T-helper 1 cell treated with Interleukin-12 subunit alpha and Interleukin-12 subunit beta and Interleukin-4 antibody, amounts not matched to agents 30 ng/mL and 1 ng/mL, for 36 hours (primary cell): ENCODE measurements around the gene PDZK1IP1. TPM values are rescaled to one million over a fixed set of nuclear protein-coding genes. Genes with fewer than 3 reads are reported as not detected.
"Not testable (repeated sequence)": the region's sequence is repeated elsewhere in the genome, so short reads cannot be mapped to it uniquely, and the experiment has no call there.

Experiments used
- intact Hi-C: fragments of 100-400 bp; cut with micrococcal nuclease; formaldehyde crosslinking; loops from one replicate; pipeline ENCODE4 v1.15.1; 2024
- total RNA-seq: library from RNA; stranded (reverse); gene quantifications from 2 replicates; pipeline ENCODE4 v1.2.3, GENCODE V29; 2022

PDZK1IP1 gene
- total RNA-seq, 1 donor from 2014 or later, result not detected

DNA sequence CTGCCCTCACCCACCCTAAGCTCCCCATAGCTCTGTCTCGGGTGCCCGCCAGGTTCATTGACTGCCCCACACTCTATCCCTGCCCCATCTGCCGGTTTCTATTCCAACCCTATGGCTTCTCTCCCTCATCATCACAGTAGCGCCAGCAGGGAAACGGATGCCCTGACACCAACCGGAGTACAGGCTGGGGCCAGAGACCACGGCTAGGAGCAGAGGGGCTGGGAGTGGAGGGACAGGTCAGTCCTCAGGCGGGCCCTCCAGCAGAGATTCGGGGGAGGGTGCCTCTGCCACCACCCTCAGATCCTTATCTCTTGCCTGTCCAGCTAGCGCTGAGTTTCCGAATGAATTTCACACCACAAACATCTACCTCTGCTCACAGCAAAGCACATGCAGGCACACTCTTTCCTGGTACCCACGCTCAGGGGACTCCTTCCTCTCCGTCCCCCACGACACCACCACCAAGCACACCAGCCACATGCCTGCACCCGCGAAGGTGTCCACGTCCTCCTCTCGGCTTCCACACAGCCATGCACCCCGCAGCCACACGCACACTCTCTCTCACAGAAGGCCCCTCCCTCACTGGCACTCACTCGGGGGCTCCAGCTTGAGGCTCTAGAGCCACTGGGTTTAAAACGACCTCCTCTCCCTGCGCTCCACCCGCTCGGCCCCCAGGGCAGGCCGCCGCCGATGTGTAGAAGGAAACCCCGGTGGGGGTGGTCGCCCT is 35.0 kb upstream of the PDZK1IP1 start:
- intact Hi-C loops, result no loop called here

DNA sequence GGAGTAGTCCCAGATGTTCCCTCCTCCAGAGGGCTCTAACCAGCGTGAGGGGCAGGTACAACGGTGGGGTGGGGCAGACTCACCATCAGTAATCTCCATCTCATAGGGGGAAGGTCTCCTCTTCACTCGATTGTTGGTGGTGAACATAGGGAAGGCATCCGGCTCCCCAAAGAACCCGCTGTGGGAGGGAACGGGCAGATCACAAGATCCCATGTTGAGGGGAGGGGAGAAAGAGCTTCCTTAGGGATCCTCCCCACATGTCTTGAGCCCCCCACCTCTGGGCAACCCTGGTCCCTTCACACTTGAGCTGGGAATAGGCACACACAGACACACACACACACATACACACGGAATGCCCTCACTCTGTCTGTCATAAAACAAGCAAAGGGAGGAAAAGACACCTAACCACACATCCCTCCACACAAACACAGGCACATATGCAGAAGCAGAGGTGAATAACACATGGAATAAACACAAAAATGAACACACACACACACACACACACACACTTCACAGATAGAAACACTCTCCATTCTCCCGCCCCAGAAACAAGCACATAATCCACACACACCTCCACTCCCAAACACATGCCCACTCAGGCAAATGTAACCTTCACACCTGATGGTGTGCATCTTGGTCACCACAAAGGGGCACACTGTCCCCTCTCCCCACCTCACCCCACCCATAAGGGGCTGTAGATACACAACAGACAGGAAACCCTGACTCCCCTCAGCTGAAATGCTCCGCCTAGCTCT is 34.3 kb upstream of the PDZK1IP1 start:
- intact Hi-C loops, result no loop called here

DNA sequence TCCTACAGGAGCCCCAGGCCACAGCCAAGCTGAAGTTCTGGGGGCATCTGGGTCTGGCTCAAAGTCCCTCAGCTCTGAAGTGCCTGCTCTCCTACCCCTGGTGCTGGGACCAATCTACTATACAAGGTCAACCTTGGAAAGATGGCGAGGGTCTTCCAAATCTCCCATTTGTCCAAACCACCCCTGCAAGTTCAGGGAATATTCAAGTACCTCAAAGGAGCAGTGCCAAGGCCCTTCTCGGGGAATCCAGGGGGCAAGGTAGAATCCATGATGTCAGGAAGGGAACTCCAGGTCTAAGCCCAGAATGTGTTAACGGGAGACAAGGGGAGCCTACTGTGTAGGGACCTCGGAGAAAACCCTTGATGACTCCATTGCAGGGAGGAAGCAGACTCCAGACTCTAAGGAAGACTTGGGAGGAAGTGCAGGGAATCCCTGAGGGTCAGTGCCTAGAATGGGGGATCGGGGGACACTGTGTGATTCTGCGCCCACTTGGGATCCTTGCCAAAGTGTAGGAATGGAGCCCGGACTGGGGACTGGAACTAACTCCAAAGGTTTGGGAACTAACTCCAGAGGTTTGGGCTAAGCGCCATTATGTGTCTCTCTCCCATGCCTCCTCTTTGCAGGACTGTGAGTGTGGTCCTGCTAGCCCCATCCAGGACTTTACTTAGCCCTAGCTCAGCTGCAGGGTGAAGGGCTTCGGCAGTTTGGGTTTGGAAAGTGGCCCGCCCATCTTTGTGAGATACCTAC is 33.5 kb upstream of the PDZK1IP1 start:
- intact Hi-C loops, result no loop called here

DNA sequence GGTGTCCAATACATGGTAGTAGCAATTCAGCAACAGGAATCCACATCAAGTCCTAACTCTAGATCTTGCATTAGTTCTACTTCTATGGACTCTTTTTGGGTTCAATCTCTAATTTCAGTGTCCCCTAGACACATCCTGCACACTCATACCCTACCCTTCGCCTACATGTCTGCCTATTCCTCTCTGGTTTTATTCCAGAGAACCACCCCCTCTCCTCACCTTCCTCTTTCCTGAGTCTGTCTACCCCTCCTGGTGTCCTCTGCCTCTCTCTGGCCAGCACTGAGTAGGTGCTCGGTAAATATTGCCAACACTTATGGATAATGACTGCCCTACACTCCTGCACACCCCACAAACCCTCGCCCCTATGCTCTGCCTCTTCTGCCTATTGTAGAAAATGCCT is 32.6 kb upstream of the PDZK1IP1 start:
- intact Hi-C loops, result no loop called here

DNA sequence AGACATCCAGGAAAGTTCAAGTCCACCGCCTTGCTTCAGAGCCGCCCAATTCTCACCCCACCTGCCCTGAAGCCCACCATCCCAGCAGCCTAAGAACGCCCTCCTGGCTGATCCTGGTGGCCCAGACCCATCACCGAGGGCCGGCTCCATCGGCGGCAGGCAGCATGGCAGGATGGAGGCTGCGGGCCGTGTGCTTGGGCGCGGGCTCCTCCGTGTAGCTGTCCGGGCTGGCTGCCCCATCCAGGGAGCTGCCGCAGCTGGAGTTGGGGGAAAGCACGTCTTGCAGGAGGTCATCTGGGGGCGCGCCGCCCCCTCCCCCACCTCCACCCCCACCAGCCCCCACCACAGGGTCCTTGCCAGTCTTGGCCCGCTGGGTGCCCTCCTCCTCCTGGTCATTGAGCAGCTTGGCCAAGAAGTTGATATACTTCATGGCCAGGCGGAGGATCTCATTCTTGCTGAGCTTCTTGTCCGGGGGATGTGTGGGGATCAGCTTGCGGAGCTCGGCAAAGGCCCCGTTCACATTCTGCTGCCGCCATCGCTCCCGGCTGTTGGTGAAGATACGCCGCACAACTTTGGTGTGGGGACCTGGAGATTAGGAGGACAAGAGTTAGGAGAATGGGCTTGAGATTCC is 29.9 kb upstream of the PDZK1IP1 start:
- intact Hi-C loops, result no loop called here

DNA sequence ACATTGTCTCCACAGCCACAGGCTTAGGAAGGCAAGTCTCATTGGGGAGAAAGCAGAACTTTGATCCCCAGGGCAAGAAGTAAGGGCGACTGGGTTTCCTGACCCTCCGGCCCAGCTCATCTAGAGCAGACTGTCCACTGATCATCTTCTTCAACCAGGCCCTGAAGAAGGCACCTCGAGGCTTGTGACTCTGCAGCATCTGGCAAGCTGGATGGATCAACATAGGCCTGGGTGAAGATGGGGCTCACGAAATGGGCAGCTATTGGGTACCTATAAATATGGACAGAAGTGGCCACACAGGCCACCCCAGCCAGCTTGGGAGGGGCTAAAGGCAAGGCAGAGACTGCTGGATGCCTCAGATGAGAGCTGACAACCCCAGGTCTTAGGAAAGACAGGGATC is 29.2 kb upstream of the PDZK1IP1 start:
- intact Hi-C loops, result no loop called here

DNA sequence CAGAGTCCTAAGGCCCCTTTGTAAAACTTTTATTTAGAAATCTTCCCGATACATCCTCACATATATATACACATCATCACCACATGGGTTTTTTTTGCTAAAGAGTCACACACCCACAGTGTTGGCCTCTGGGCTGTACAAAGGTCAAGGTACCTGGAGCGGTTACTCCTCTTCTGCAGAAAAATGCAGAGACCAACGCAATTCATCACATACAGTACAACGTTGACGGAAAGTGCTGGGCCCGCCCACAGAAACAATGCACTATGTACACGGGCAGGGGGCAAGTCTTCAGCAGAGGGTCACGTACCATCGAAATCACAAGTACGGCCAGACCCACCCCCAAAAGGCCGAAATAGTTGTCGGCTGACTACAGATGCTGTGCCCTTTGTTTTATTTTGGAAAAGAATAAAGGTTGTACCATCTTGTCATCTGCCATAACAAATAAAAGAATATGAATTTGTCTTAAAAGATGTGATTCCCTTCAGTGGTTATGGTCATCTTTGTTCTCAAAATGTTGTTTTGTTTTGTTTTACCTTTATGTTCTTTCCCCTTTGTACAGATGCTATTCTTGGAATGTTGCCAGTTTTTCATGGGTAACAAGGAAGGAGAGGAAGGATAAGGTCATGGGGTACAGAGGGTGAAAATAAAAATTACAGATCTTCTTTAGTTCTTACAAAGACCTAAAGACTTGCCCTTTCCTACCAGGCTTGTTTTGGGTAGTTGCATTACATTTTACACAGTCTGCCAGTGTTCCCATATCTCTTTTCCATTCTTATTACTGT is 26.6 kb upstream of the PDZK1IP1 start:
- intact Hi-C loops, result no loop called here

DNA sequence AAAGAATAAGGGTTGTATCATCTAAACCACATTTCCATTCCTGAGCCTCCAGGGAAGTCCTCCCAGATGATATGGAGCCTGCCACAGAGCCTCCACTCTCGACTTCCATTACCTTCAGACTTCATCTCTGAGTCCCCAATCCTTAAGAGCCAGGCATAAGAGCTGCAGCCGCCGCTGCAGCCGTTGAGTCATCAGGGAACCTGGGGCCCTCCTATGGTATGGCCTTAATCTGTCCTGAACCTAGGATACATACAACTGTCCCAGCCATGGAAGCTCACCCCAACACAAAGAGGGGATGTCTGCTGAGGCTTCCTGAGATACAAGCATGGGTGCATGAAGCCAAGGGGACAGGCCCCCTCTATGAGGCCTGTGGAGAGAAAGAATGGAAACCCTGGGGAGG is 25.9 kb upstream of the PDZK1IP1 start:
- intact Hi-C loops, result no loop called here

DNA sequence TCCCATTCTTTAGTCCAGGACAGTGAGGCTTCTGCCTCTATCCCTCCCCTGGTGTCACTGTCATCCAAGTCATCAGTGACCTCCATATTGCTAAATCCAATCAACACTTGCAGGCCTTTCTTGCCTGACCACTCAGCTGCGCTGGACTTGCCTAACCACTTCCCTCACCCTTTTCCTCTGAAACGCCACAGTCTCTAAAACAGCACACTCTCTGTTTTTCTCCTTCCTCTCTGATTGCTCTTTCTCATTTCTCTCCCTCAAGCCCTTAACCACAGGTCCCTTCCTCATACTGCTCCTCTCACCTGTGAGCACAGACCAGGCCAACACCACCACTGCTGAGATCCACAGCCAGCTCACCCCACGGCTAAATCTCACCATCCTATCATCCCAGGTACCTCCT is 24.7 kb upstream of the PDZK1IP1 start:
- intact Hi-C loops, result no loop called here

DNA sequence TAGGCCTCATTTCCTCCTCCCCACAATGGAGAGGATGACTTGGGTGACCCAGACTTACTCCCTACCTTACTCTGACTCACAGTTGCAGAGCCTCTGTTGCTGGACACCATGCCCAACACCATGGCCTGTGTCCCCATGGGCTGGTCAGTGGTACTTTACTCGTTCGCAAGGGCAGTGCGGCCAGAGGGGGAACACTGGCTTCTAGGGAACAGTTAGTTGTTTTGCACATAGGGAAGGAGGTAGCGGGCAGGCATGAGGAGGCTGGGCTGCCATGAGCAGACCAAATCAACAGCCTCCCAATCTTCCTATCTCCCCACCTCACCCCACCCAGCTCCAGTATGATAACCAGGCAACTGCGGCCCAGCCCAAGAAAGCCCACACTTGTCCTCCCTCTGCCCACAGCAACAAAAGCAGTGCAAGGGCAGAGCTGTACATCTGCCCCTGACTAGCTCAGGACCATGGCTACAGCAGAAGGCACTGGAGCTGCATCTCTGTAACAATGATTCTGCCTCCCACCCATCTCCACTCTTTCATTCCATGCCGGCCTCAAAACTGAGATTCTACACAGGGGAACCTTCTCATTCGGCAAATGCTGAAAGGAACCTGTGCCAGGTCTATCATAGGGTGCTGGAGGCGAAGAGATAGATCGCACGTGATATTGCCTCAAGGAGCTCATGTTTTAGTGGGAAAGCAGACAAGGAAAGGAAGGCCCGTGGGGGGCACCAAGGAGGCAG is 23.6 kb upstream of the PDZK1IP1 start:
- intact Hi-C loops, result no loop called here

DNA sequence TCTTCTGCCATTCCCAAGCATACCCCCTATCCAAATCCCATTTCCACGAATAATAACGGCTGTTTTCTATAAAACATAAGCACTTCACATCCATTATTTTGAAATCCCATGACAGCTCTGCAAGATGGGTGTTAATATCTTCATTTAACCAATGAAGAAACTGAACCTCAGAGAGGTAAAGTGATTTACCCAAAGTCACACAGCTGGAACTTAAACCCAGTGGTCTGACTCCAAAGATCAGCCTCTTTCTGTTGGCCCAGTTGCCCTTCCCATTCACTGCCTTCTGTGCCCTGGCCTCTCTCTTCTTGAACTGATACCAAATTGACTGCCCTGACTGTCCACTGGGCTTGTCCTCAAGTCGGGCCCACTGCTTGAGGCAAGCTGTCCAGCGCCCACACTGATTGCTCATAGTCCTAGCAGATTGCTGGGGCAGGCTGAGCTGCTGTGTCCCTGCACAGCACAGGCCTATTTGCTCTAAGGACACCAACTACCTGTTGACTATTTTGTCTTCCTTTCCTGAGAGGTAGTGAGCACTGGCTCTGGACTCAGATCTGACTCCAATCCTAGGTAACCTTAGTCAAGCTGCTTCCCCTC is 22.9 kb upstream of the PDZK1IP1 start:
- intact Hi-C loops, result no loop called here

DNA sequence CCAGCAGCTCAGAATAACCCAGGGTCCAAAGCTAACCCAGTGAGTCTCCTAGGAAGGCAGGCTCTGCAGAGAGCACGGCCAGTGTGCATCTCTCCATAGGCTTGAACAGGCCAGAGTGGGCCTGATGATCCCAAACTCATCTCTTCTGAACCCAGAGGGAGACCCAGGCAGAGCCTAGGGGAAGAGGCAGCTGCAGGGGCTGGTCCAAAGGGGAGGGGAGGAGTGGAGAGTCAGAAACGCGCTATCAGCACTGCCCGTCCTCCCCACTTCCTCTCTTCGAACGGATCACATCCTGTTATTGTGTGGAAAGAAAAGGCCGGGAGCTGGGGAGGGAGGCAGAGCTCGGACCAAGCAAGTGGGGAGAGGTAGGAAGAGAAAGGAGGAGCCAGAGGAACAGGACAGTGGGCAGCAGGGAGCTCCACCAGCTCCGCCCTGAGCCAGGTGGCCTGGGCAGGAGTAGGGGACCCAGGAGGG is 22.0 kb upstream of the PDZK1IP1 start:
- intact Hi-C loops, result no loop called here

DNA sequence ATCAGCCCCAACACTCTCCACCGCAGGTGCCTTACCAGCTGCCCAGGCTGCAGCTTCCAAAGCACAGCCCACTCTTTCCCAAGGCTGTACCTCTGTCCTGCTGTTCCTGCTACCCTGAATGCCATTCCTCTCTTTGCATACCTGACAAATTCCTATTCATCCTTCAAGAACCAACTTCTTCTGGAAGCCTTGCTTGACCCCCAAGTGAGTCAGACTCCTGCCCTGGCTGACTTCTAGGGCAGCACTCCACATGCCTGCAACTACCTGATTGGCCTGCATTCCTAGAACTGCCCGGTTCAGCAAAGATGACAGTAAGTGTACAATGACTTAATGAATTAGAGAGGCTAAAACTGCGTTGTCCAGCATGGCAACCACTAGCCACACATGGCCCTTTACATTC is 20.8 kb upstream of the PDZK1IP1 start:
- intact Hi-C loops, result no loop called here

DNA sequence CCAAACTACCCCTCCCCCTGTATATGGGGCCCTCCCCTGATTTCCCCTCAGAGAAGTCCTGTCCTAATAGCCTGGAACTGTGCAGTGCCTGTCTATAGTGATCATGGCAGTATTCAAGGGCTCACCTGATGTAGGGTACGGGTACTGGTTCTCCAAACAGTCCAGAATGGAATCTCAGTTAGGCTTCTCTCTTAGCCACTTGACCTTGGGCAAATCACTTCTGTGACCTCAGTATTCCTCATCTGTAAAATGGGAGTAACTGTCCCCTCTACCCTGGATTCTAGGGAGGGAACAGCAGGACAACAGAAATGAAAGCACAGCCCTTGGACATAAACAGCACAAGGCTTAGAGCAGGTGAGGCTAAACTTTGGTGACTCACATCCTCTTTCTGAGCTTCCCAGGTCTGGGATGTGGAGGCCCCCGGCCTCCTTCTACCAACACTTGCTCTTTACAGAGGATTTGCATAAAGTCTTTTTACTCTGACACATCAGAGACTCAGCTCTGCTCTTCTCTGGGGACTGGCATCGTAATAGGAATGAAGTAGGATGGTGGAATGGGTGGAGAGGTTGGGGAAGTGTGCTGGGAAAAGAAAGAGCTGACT is 20.0 kb upstream of the PDZK1IP1 start:
- intact Hi-C loops, result no loop called here

DNA sequence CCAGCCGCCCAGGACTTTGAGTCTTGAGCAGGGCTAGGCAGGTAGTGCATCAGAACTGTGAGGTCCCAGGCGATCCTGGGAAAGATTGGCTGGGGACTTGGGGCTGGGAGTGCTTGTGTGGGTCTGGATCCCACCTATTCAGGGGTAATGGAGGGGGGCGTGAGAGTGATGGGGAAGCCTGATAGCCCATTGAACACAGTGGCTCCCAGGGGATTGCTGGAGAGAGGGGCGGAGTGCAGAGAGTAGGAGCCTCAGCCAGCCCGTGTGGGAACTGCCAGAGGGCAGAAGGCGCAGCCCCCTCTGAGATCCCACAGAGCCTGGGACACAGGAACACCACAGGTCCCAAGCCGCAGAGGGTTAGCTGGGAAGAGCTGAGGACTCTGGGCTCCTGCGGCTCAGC is 19.3 kb upstream of the PDZK1IP1 start:
- intact Hi-C loops, result no loop called here

DNA sequence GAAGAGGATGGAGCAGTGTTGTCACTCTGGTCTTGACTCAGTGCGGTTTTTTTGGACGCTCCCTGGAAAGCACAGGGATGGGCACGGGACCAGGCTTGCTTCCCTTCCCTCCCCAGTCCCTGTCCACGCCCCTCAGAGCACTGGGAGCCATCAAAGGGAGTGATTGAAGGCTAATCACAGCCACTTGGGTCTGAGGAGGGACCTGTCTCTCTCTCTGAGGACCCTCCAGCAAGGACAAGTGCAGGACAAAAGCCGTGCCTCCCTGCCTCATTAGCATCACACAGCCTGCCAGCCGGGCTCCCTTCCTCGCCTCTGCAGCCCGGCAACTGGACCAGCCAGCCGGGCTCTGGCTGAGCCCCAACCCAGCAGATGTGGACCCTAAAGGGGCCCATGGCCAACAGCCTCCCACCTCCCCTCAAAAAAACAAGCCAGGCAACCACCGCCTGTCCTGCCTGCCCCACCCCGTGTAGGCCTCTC is 18.6 kb upstream of the PDZK1IP1 start:
- intact Hi-C loops, result no loop called here

DNA sequence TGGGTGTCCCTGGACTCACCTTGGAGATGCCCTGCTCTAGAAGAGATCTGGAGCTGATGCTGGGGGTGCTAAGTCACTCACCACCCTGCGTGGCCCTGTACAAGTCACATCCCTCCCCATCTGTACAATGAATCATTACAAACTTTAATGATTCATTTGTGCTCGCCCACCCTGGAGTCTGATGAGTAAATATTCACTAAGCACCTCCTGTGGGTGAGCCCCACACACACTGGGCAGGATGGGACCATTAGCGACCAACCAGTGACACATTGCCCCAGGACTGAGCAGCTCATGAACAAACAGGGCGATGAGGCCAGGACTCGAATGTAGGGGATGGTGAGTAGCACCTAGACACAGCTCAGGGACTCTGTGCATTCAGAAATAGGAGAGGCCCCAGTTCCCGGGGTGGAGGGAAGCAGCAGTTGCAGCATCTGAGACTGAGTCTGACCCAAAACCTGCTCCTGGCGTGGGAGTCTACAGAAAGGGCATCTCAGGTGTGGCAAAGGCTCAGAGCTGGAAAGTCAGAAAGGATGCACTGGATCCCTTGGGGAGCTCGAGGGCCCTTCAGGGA is 18.1 kb upstream of the PDZK1IP1 start:
- intact Hi-C loops, result no loop called here

DNA sequence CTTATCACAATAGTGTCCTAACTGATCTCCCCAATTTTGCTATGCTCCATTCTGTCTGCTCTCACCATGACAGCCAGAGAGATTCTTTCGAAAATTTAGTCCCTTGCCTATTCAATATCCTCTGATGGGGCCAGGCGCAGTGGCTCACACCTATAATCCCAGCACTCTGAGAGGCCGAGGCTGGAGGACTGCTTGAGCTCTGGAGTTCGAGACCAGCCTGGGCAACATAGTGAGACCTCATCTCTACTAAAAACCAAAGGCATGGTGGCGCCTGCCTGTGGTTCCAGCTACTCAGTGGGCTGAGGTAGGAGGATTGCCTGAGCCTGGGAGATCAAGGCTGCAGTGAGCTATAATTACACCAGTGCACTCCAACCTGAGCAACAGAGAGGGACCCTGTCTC is 16.1 kb upstream of the PDZK1IP1 start:
- intact Hi-C loops, result no loop called here

DNA sequence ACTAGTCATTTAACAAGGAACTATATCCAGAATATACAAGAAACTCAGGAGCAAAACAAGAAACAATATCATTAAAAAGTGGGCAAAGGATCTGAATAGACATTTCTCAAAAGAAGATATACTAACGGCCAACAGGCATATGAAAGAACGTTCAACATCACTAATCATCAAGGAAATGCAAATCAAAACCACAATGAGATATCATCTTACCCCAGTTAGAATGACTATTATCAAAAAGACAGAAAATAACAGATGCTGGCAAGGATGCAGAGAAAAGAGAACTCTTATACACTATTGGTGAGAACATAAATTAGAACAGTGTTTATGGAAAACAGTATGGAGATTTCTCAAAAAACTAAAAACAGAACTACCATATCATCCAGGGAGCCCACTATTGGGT is 13.7 kb upstream of the PDZK1IP1 start:
- intact Hi-C loops, result not testable (repeated sequence)
